PC-3 (cell line): ENCODE results near the gene BACE1.

Experiments used
- CTCF ChIP-seq: fragments of 300-600 bp; sonication (generic); conservative IDR thresholded peaks from 2 replicates; pipeline ENCODE4 v1.5.1; 2017; ENCODE audit warnings: antibody characterized with exemption, low read depth, mild to moderate bottlenecking, low read length
- EZH2 ChIP-seq: fragments of 300-600 bp; sonication (generic); IDR thresholded peaks from one replicate; pipeline ENCODE4 v1.6.1; 2017; ENCODE audit warnings: antibody characterized with exemption, mild to moderate bottlenecking, low read length; ENCODE audit not compliant: unreplicated experiment
- EZH2phosphoT487 ChIP-seq: fragments of 300-600 bp; sonication (generic); IDR thresholded peaks from 2 replicates; pipeline ENCODE4 v1.6.1; 2018; ENCODE audit warnings: mild to moderate bottlenecking, antibody characterized with exemption, low read length, borderline replicate concordance

GRCh38 chr11:117278347-117278746, 37.7 kb downstream of the BACE1 start:
- no peak for TF ChIP-seq CTCF
- no peak for TF ChIP-seq EZH2
- TF ChIP-seq EZH2phosphoT487 = no peak
